Sigmoid colon (tissue), 7 donors: ENCODE data around the gene GKN1. TPM values are rescaled to one million over a fixed set of nuclear protein-coding genes. Genes with fewer than 3 reads are reported as not detected.

Experiments used
- DNase-seq: peaks from one replicate; pipeline ENCODE4 v3.0.0-alpha.2; 2019
- H3K27ac ChIP-seq, 4 donors: fragments of 200-600 bp; sonication (generic); one replicate each; pipeline ENCODE4 v1.5.1; 2016 to 2019; ENCODE audit warnings: mild to moderate bottlenecking in 1 of 4
- H3K27me3 ChIP-seq, 3 donors: fragments of 200-600 bp; sonication (generic); one replicate each; pipeline ENCODE4 v1.5.1; 2019; ENCODE audit warnings: mild to moderate bottlenecking in 1 of 3
- H3K36me3 ChIP-seq, 4 donors: fragments of 200-600 bp; sonication (generic); one replicate each; pipeline ENCODE4 v1.5.1; 2016 to 2019
- H3K4me1 ChIP-seq, 4 donors: fragments of 200-600 bp; sonication (generic); one replicate each; pipeline ENCODE4 v1.5.1; 2017 to 2019
- H3K4me3 ChIP-seq, 4 donors: fragments of 200-600 bp; sonication (generic); one replicate each; pipeline ENCODE4 v1.5.1; 2017 to 2019; ENCODE audit warnings: mild to moderate bottlenecking in 2 of 4, moderate library complexity in 1 of 4
- H3K9me3 ChIP-seq, 4 donors: fragments of 200-600 bp in 3 of 4; sonication (generic) in 3 of 4; one replicate each; pipeline versions ENCODE4 v1.5.1 to v1.6.1; 2013 to 2019
- CTCF ChIP-seq, 4 experiments: fragments of 450-650 bp in 3 of 4; fragments of 200-600 bp in 1 of 4; IDR thresholded peaks; one replicate each; pipeline ENCODE4 v1.5.1; 2016 to 2019; ENCODE audit warnings: antibody characterized with exemption in 4 of 4, mild to moderate bottlenecking in 3 of 4, moderate library complexity in 2 of 4
- EP300 ChIP-seq, 4 donors: sonication (generic); formaldehyde crosslinking; IDR thresholded peaks; one replicate each; pipeline ENCODE4 v1.6.1; 2017; ENCODE audit warnings: antibody characterized with exemption in 4 of 4
- POLR2A ChIP-seq, 2 donors: fragments of 450-650 bp; IDR thresholded peaks; one replicate each; pipeline ENCODE4 v1.6.1; 2016; ENCODE audit warnings: antibody characterized with exemption in 2 of 2, mild to moderate bottlenecking in 2 of 2, moderate library complexity in 2 of 2
- POLR2AphosphoS5 ChIP-seq, 4 donors: sonication (generic); formaldehyde crosslinking; IDR thresholded peaks; one replicate each; pipeline ENCODE4 v1.6.1; 2017; ENCODE audit warnings: antibody characterized with exemption in 4 of 4
- WGBS, 2 donors: extraction: QIAGEN DNeasy Blood & Tissue Kit; methylation state at CpG; one replicate each; pipeline ENCODE4 v1.1.7; 2013; 5-methylcytosine and 5-hydroxymethylcytosine counted together
- intact Hi-C: fragments of 100-400 bp; cut with DNase I; formaldehyde crosslinking; loops from one replicate; pipeline ENCODE4 v1.15.1; 2023
- polyA plus RNA-seq, 3 donors: library from polyadenylated mRNA; stranded (reverse); fragments of 200-250 nt; gene quantifications; one replicate each; pipeline ENCODE4 v1.2.3, GENCODE V29; 2013
- total RNA-seq, 4 donors: library from RNA; depleted of rRNA; stranded (reverse); fragments of >200 nt; gene quantifications; one replicate each; pipeline ENCODE4 v1.1.0, GENCODE V29; 2016
- donor health status: healthy with polysubstance abuse.
- donor health status: Bipolar disorder and iron deficiency.
- donor health status: healthy.

Gene GKN1
- total and polyA plus RNA-seq, 7 donors, result 78.7 TPM; not detected in 6

GRCh38 chr2:68931799-68932198 is 42.6 kb upstream of the GKN1 start:
- TF ChIP-seq POLR2A (IDR thresholded peaks at IDR 0.05), result no peak
- TF ChIP-seq POLR2AphosphoS5 (IDR thresholded peaks at IDR 0.05), result no peak
- TF ChIP-seq EP300 (IDR thresholded peaks at IDR 0.05), result no peak
- no peak for TF ChIP-seq CTCF (IDR thresholded peaks at IDR 0.05)
- H3K4me1 ChIP-seq, result peaks cover 0 to 4% (median 0%) of the 10 kb centered on the region in 4 donors
- intact Hi-C loops, result no loop called here
- H3K4me3 ChIP-seq, result no peak overlapping the region
- no peaks in the 10 kb centered on the region for H3K27me3 ChIP-seq
- 57% methylated on average over 4 of the region's 4 CpGs for WGBS, 2 donors
- H3K27ac ChIP-seq, result no peak overlapping the region
- no peaks in the 10 kb centered on the region for H3K9me3 ChIP-seq
- DNase-seq, result no peak
- no peaks in the 10 kb centered on the region for H3K36me3 ChIP-seq

GRCh38 chr2:68932402-68932801 is 42.0 kb upstream of the GKN1 start:
- WGBS, 2 donors, result 89 to 90% methylated on average over 4 of the region's 4 CpGs
- Histone ChIP-seq H3K27ac (no peak overlapping the region), H3K4me1 (peaks cover 0 to 4% (median 0%) of the 10 kb centered on the region in 4 donors), H3K27me3 (no peaks in the 10 kb centered on the region), H3K36me3 (no peaks in the 10 kb centered on the region), H3K9me3 (no peaks in the 10 kb centered on the region), H3K4me3 (no peak overlapping the region)
- intact Hi-C loops, result no loop called here
- no peak for TF ChIP-seq CTCF (IDR thresholded peaks at IDR 0.05)
- no peak for DNase-seq

- intact Hi-C loops, result no loop called here
- H3K27ac ChIP-seq, result no peak overlapping the region
- no peak for TF ChIP-seq CTCF (IDR thresholded peaks at IDR 0.05)
- TF ChIP-seq POLR2AphosphoS5 (IDR thresholded peaks at IDR 0.05), result no peak
- TF ChIP-seq POLR2A (IDR thresholded peaks at IDR 0.05), result no peak
- no peak for TF ChIP-seq EP300 (IDR thresholded peaks at IDR 0.05)
- DNase-seq, result no peak
- H3K9me3 ChIP-seq, result no peaks in the 10 kb centered on the region
- H3K36me3 ChIP-seq, result no peaks in the 10 kb centered on the region
- no peak overlapping the region for H3K4me3 ChIP-seq
- no peaks in the 10 kb centered on the region for H3K27me3 ChIP-seq
- H3K4me1 ChIP-seq, result peaks cover 0 to 4% (median 0%) of the 10 kb centered on the region in 4 donors
- 85 to 88% methylated on average over 3 of the region's 3 CpGs for WGBS, 2 donors
Measured at GRCh38 chr2:68934021-68934420, 40.4 kb upstream of the GKN1 start.

- Histone ChIP-seq H3K36me3 (no peaks in the 10 kb centered on the region), H3K4me1 (peaks cover 0 to 4% (median 0%) of the 10 kb centered on the region in 4 donors), H3K27ac (no peak overlapping the region), H3K4me3 (no peak overlapping the region), H3K27me3 (no peaks in the 10 kb centered on the region), H3K9me3 (no peaks in the 10 kb centered on the region)
- TF ChIP-seq POLR2A (IDR thresholded peaks at IDR 0.05), result no peak
- no peak for TF ChIP-seq POLR2AphosphoS5 (IDR thresholded peaks at IDR 0.05)
- no peak for TF ChIP-seq CTCF (IDR thresholded peaks at IDR 0.05)
- no peak for TF ChIP-seq EP300 (IDR thresholded peaks at IDR 0.05)
- no peak for DNase-seq
- intact Hi-C loops, result no loop called here
- 93 to 94% methylated on average over 5 of the region's 5 CpGs for WGBS, 2 donors
Measured at GRCh38 chr2:68935471-68935870, 39.0 kb upstream of the GKN1 start.

GRCh38 chr2:68936427-68936826 is 38.0 kb upstream of the GKN1 start:
- Histone ChIP-seq H3K36me3 (no peaks in the 10 kb centered on the region), H3K9me3 (no peaks in the 10 kb centered on the region), H3K27ac (no peak overlapping the region), H3K27me3 (no peaks in the 10 kb centered on the region), H3K4me1 (peaks cover 0 to 4% (median 0%) of the 10 kb centered on the region in 4 donors), H3K4me3 (no peak overlapping the region)
- no peak for TF ChIP-seq POLR2A (IDR thresholded peaks at IDR 0.05)
- no peak for TF ChIP-seq EP300 (IDR thresholded peaks at IDR 0.05)
- no peak for TF ChIP-seq POLR2AphosphoS5 (IDR thresholded peaks at IDR 0.05)
- TF ChIP-seq CTCF (IDR thresholded peaks at IDR 0.05), result no peak
- DNase-seq, result no peak
- WGBS, 2 donors, result 47 to 64% methylated on average over 2 of the region's 2 CpGs
- intact Hi-C loops, result no loop called here
